ENCODE measurements around the gene ARCN1.
"Not testable (repeated sequence)": the region's sequence is repeated elsewhere in the genome, so short reads cannot be mapped to it uniquely, and the experiment has no call there.

The ARCN1 gene

GRCh38 chr11:118609380-118610224 is 37.4 kb downstream of the ARCN1 start:
- FAIRE-seq = no peak
- no peak for TF ChIP-seq POLR2A (IDR thresholded peaks at IDR 0.05; ENCODE audit: low read depth, low read length)
- no peak for TF ChIP-seq POLR2AphosphoS5 (IDR thresholded peaks at IDR 0.05; ENCODE audit: low read depth, low read length)
- no peak for TF ChIP-seq TAF1 (IDR thresholded peaks at IDR 0.05; ENCODE audit: borderline replicate concordance, low read depth, low read length)
- DNase-seq (ENCODE audit: insufficient read length) = no peak

- FAIRE-seq (no peak), DNase-seq (ENCODE audit: insufficient read length) (no peak)
- TF ChIP-seq POLR2A (IDR thresholded peaks at IDR 0.05; ENCODE audit: low read depth, low read length) (no peak), TAF1 (IDR thresholded peaks at IDR 0.05; ENCODE audit: borderline replicate concordance, low read depth, low read length) (no peak), POLR2AphosphoS5 (IDR thresholded peaks at IDR 0.05; ENCODE audit: low read depth, low read length) (no peak)
These were observed 38.1 kb downstream of the ARCN1 start for GRCh38 chr11:118610225-118610772.

- DNase-seq (ENCODE audit: insufficient read length) = peak; percentile 59
- peak; percentile 84 for FAIRE-seq
- TF ChIP-seq TAF1 (IDR thresholded peaks at IDR 0.05; ENCODE audit: borderline replicate concordance, low read depth, low read length) (no peak), POLR2A (IDR thresholded peaks at IDR 0.05; ENCODE audit: low read depth, low read length) (no peak), POLR2AphosphoS5 (IDR thresholded peaks at IDR 0.05; ENCODE audit: low read depth, low read length) (no peak)
These were observed 38.7 kb downstream of the ARCN1 start for GRCh38 chr11:118610773-118611432.

- DNase-seq (ENCODE audit: insufficient read length); FAIRE-seq: not testable (repeated sequence)
These were observed 39.2 kb downstream of the ARCN1 start for GRCh38 chr11:118611433-118611795.

- TF ChIP-seq POLR2AphosphoS5 (IDR thresholded peaks at IDR 0.05; ENCODE audit: low read depth, low read length) (no peak), TAF1 (IDR thresholded peaks at IDR 0.05; ENCODE audit: borderline replicate concordance, low read depth, low read length) (no peak), POLR2A (IDR thresholded peaks at IDR 0.05; ENCODE audit: low read depth, low read length) (no peak)
- DNase-seq (ENCODE audit: insufficient read length) = no peak
- FAIRE-seq = no peak
These were observed 40.2 kb downstream of the ARCN1 start for GRCh38 chr11:118612378-118612777.

- DNase-seq (ENCODE audit: insufficient read length) (no peak), FAIRE-seq (no peak)
- no peak for TF ChIP-seq POLR2A (IDR thresholded peaks at IDR 0.05; ENCODE audit: low read depth, low read length)
- TF ChIP-seq TAF1 (IDR thresholded peaks at IDR 0.05; ENCODE audit: borderline replicate concordance, low read depth, low read length) = no peak
- TF ChIP-seq POLR2AphosphoS5 (IDR thresholded peaks at IDR 0.05; ENCODE audit: low read depth, low read length) = no peak
These were observed 42.3 kb downstream of the ARCN1 start for GRCh38 chr11:118614511-118614910.

GRCh38 chr11:118615282-118615975 is 43.2 kb downstream of the ARCN1 start:
- no peak for DNase-seq (ENCODE audit: insufficient read length)
- no peak for TF ChIP-seq POLR2AphosphoS5 (IDR thresholded peaks at IDR 0.05; ENCODE audit: low read depth, low read length)
- TF ChIP-seq POLR2A (IDR thresholded peaks at IDR 0.05; ENCODE audit: low read depth, low read length) = no peak
- TF ChIP-seq TAF1 (IDR thresholded peaks at IDR 0.05; ENCODE audit: borderline replicate concordance, low read depth, low read length) = no peak
- FAIRE-seq = no peak

GRCh38 chr11:118615976-118616371 is 43.8 kb downstream of the ARCN1 start:
- no peak for FAIRE-seq

GRCh38 chr11:118618115-118618990 is 46.1 kb downstream of the ARCN1 start:
- no peak for TF ChIP-seq POLR2A (IDR thresholded peaks at IDR 0.05; ENCODE audit: low read depth, low read length)
- no peak for TF ChIP-seq POLR2AphosphoS5 (IDR thresholded peaks at IDR 0.05; ENCODE audit: low read depth, low read length)
- TF ChIP-seq TAF1 (IDR thresholded peaks at IDR 0.05; ENCODE audit: borderline replicate concordance, low read depth, low read length) = no peak
- FAIRE-seq (no peak), DNase-seq (ENCODE audit: insufficient read length) (no peak)

More at GRCh38 chr11:118615976-118616371, 43.8 kb downstream of the ARCN1 start:
- TF ChIP-seq TAF1 (IDR thresholded peaks at IDR 0.05; ENCODE audit: borderline replicate concordance, low read depth, low read length) (no peak), POLR2A (IDR thresholded peaks at IDR 0.05; ENCODE audit: low read depth, low read length) (no peak), POLR2AphosphoS5 (IDR thresholded peaks at IDR 0.05; ENCODE audit: low read depth, low read length) (no peak)
- no peak for DNase-seq (ENCODE audit: insufficient read length)

- FAIRE-seq = no peak
- DNase-seq (ENCODE audit: insufficient read length) = no peak
- TF ChIP-seq POLR2A (IDR thresholded peaks at IDR 0.05; ENCODE audit: low read depth, low read length) = no peak
- no peak for TF ChIP-seq POLR2AphosphoS5 (IDR thresholded peaks at IDR 0.05; ENCODE audit: low read depth, low read length)
- TF ChIP-seq TAF1 (IDR thresholded peaks at IDR 0.05; ENCODE audit: borderline replicate concordance, low read depth, low read length) = no peak
These were observed 46.8 kb downstream of the ARCN1 start for GRCh38 chr11:118618991-118619375.
